Lung (tissue), 12 donors: Measurements from ENCODE around the gene ARSG. TPM values are rescaled to one million over a fixed set of nuclear protein-coding genes. Genes with fewer than 3 reads are reported as not detected.

Experiments used
- ATAC-seq: fragments of 200-7000 bp; cut with Tn5 transposase; one replicate; pipeline ENCODE4 v1.9.1; 2020; ENCODE audit warnings: moderate number of reproducible peaks; ENCODE audit not compliant: insufficient read depth, low FRiP score
- DNase-seq, 3 donors: peaks; one replicate each; pipeline ENCODE4 v3.0.0-alpha.2; 2013 to 2017
- H3K27ac ChIP-seq, 2 donors: one replicate each; pipeline ENCODE4 v1.5.1; 2013; ENCODE audit warnings: mild to moderate bottlenecking in 2 of 2, moderate library complexity in 2 of 2, control low read depth in 1 of 2, inconsistent platforms in 1 of 2, low read depth in 1 of 2, low read length in 1 of 2
- H3K27me3 ChIP-seq, 3 donors: one replicate each; pipeline ENCODE4 v1.5.1; 2013; ENCODE audit warnings: low read length in 2 of 3; ENCODE audit not compliant: control insufficient read depth in 3 of 3, insufficient read depth in 3 of 3
- H3K36me3 ChIP-seq, 4 donors: one replicate each; pipeline ENCODE4 v1.5.1; 2013; ENCODE audit warnings: low read length in 4 of 4, mild to moderate bottlenecking in 1 of 4, moderate library complexity in 1 of 4; ENCODE audit not compliant: control insufficient read depth in 4 of 4, insufficient read depth in 4 of 4
- H3K4me1 ChIP-seq, 5 donors: one replicate each; pipeline ENCODE4 v1.5.1; 2013; ENCODE audit warnings: low read length in 5 of 5, mild to moderate bottlenecking in 2 of 5, moderate library complexity in 1 of 5; ENCODE audit not compliant: control insufficient read depth in 5 of 5, insufficient read depth in 5 of 5
- H3K4me3 ChIP-seq: one replicate; pipeline ENCODE4 v1.5.1; 2013; ENCODE audit warnings: mild to moderate bottlenecking, control low read depth, moderate library complexity
- H3K9ac ChIP-seq, 2 donors: one replicate each; pipeline ENCODE4 v1.5.1; 2013; ENCODE audit warnings: low read length in 2 of 2, control low read depth in 1 of 2; ENCODE audit not compliant: insufficient read depth in 1 of 2
- H3K9me3 ChIP-seq, 4 donors: one replicate each; pipeline ENCODE4 v1.5.1; 2013; ENCODE audit warnings: low read length in 3 of 4, mild to moderate bottlenecking in 1 of 4, moderate library complexity in 1 of 4; ENCODE audit not compliant: control insufficient read depth in 4 of 4, insufficient read depth in 3 of 4
- CTCF ChIP-seq: IDR thresholded peaks from 2 replicates; pipeline ENCODE4 v1.5.1; 2012; ENCODE audit warnings: mild to moderate bottlenecking; ENCODE audit errors: control extremely low read depth, extremely low read depth
- WGBS, 2 donors: extraction: QIAGEN DNeasy Blood & Tissue Kit; methylation state at CpG; one replicate each; pipeline ENCODE4 v1.1.7; 2013; 5-methylcytosine and 5-hydroxymethylcytosine counted together
- polyA plus RNA-seq, 2 donors: library from polyadenylated mRNA; stranded (reverse); fragments of 200-250 nt; gene quantifications; one replicate each; pipeline ENCODE4 v1.2.1, GENCODE V29; 2013
- total RNA-seq, 2 donors: library from RNA; depleted of rRNA in 1 of 2; stranded (reverse); fragments of >200 nt in 1 of 2; gene quantifications; one replicate each; pipeline ENCODE4 v1.2.1, GENCODE V29; 2014 to 2021
- donor health status: control.
- donor health status: control.
- donor health status: Bipolar disorder and iron deficiency.
- donor health status: healthy.
- donor health status: DM: yes; HTN: yes; CAD: no.

ARSG gene
- total and polyA plus RNA-seq, 4 donors: 1.5 to 9.3 (median 4.3) TPM

GRCh38 chr17:68334393-68334792, 43.1 kb downstream of the ARSG start:
- TF ChIP-seq CTCF: no peak
- WGBS, 2 donors: 95% methylated on average over 9 of the region's 9 CpGs
- Histone ChIP-seq H3K27ac (no peak overlapping the region), H3K4me3 (no peak overlapping the region), H3K36me3 (no peaks in the 10 kb centered on the region), H3K9me3 (peaks cover 0 to 5% (median 0%) of the 10 kb centered on the region in 4 donors), H3K9ac (no peak overlapping the region), H3K27me3 (no peaks in the 10 kb centered on the region), H3K4me1 (peaks cover 0 to 2% (median 0%) of the 10 kb centered on the region in 5 donors)
- DNase-seq (no peak), ATAC-seq (no peak)

- Histone ChIP-seq H3K9ac (no peak overlapping the region), H3K27me3 (no peaks in the 10 kb centered on the region), H3K4me3 (no peak overlapping the region), H3K36me3 (no peaks in the 10 kb centered on the region), H3K9me3 (no peaks in the 10 kb centered on the region), H3K4me1 (no peaks in the 10 kb centered on the region), H3K27ac (no peak overlapping the region)
- DNase-seq (no peak), ATAC-seq (no peak)
- 94 to 95% methylated on average over 5 of the region's 5 CpGs for WGBS, 2 donors
- TF ChIP-seq CTCF: no peak
Observed at GRCh38 chr17:68341482-68341881, 50.2 kb downstream of the ARSG start.

GRCh38 chr17:68343976-68344375, 52.7 kb downstream of the ARSG start:
- Histone ChIP-seq H3K36me3 (no peaks in the 10 kb centered on the region), H3K27me3 (no peaks in the 10 kb centered on the region), H3K9ac (no peak overlapping the region), H3K9me3 (no peaks in the 10 kb centered on the region), H3K4me1 (no peaks in the 10 kb centered on the region), H3K27ac (no peak overlapping the region), H3K4me3 (no peak overlapping the region)
- 64 to 75% methylated on average over 5 of the region's 5 CpGs for WGBS, 2 donors
- no peak for TF ChIP-seq CTCF
- DNase-seq (no peak), ATAC-seq (no peak)

- Histone ChIP-seq H3K4me3 (no peak overlapping the region), H3K9ac (no peak overlapping the region), H3K9me3 (no peaks in the 10 kb centered on the region), H3K27me3 (no peaks in the 10 kb centered on the region), H3K27ac (no peak overlapping the region), H3K4me1 (no peaks in the 10 kb centered on the region), H3K36me3 (no peaks in the 10 kb centered on the region)
- no peak for TF ChIP-seq CTCF
- DNase-seq: no peak
- WGBS, 2 donors: 39 to 62% methylated on average over 4 of the region's 4 CpGs
- no peak for ATAC-seq
Observed at GRCh38 chr17:68344701-68345136, 53.4 kb downstream of the ARSG start.
